CD4-positive, alpha-beta T cell (primary cell): ENCODE results near the gene INPP4A. TPM values are rescaled to one million over a fixed set of nuclear protein-coding genes. Genes with fewer than 3 reads are reported as not detected.

Source experiments
- ATAC-seq: fragments of 200-7000 bp; cut with Tn5 transposase; one replicate; pipeline ENCODE4 v1.10.0; 2022; ENCODE audit warnings: mild to moderate bottlenecking; ENCODE audit not compliant: poor library complexity
- CTCF ChIA-PET: fragments of 350-600 bp; sonication (Branson Sonifier 250); formaldehyde crosslinking; loops from one replicate; lab custom pipeline; 2021; ENCODE audit warnings: antibody characterized with exemption, inconsistent platforms; lab: Charles Lee
- POLR2A ChIA-PET: fragments of 350-600 bp; sonication (Branson Sonifier 250); formaldehyde crosslinking; loops from one replicate; lab custom pipeline; 2021; ENCODE audit warnings: antibody characterized with exemption, inconsistent platforms; lab: Charles Lee
- DNase-seq, 14 experiments: peaks; one replicate each; pipeline ENCODE4 v3.0.0-alpha.2; 2013 to 2020; ENCODE audit warnings: mixed read lengths in 2 of 14
- H3K27ac ChIP-seq, 2 donors: one replicate each; pipeline versions ENCODE4 v1.5.1 to v1.7.0; 2013; ENCODE audit warnings: low read length in 2 of 2, low read depth in 1 of 2, mild to moderate bottlenecking in 1 of 2
- H3K27me3 ChIP-seq, 2 experiments: 1 replicate in 1 of 2; 2 replicates in 1 of 2; pipeline versions ENCODE4 v1.6.1 to v1.7.0; 2013; ENCODE audit warnings: low read length in 2 of 2, control low read depth in 1 of 2, mild to moderate bottlenecking in 1 of 2, moderate library complexity in 1 of 2; ENCODE audit not compliant: insufficient read depth in 2 of 2, control insufficient read depth in 1 of 2
- H3K36me3 ChIP-seq: one replicate; pipeline ENCODE4 v1.6.1; 2013; ENCODE audit warnings: low read length, control low read depth; ENCODE audit not compliant: insufficient read depth
- H3K4me1 ChIP-seq: one replicate; pipeline ENCODE4 v1.6.1; 2013; ENCODE audit warnings: low read length, control low read depth; ENCODE audit not compliant: insufficient read depth
- H3K4me3 ChIP-seq: one replicate; pipeline ENCODE4 v1.5.1; 2013; ENCODE audit warnings: mild to moderate bottlenecking, low read length, moderate library complexity
- H3K9me3 ChIP-seq, 2 experiments: 1 replicate in 1 of 2; 2 replicates in 1 of 2; pipeline versions ENCODE4 v1.6.1 to v1.7.0; 2013; ENCODE audit warnings: low read length in 2 of 2, mild to moderate bottlenecking in 2 of 2, control low read depth in 1 of 2, moderate library complexity in 1 of 2; ENCODE audit not compliant: control insufficient read depth in 1 of 2, insufficient read depth in 1 of 2
- H3K27ac Mint-ChIP-seq: one replicate; pipeline ENCODE4 v1.8.0; 2020; ENCODE audit warnings: mixed read lengths
- H3K27me3 Mint-ChIP-seq: one replicate; pipeline ENCODE4 v1.8.0; 2021; ENCODE audit warnings: mixed read lengths
- H3K36me3 Mint-ChIP-seq: one replicate; pipeline ENCODE4 v1.8.0; 2021; ENCODE audit warnings: low read depth, mixed read lengths
- H3K4me1 Mint-ChIP-seq: one replicate; pipeline ENCODE4 v1.8.0; 2021; ENCODE audit warnings: low read depth, mixed read lengths
- H3K4me3 Mint-ChIP-seq: one replicate; pipeline ENCODE4 v1.8.0; 2020; ENCODE audit warnings: mild to moderate bottlenecking, mixed read lengths
- H3K9me3 Mint-ChIP-seq: one replicate; pipeline ENCODE4 v1.8.0; 2020; ENCODE audit warnings: mixed read lengths
- intact Hi-C, 2 experiments: fragments of 100-400 bp; cut with DNase I in 1 of 2; cut with micrococcal nuclease in 1 of 2; formaldehyde crosslinking; loops; one replicate each; pipeline versions ENCODE4 v1.15.1 to v1.9.0; 2023 to 2025; cut with DNase I, micrococcal nuclease
- total RNA-seq, 174 experiments: library from RNA in 2 of 174; stranded (reverse) in 2 of 174; gene quantifications; one replicate each; pipeline ENCODE4 v1.2.3 and lab custom pipeline; 2021 to 2026
- TF ChIP-seq, protein P1 (sequence below): fragments of 200-600 bp; IDR thresholded peaks from one replicate; pipeline ENCODE4 v1.8.0; 2022; ENCODE audit warnings: antibody characterized with exemption, mild to moderate bottlenecking

Gene INPP4A
- total RNA-seq, 2 experiments from 2014 or later: 86.4 to 89.2 TPM

DNA sequence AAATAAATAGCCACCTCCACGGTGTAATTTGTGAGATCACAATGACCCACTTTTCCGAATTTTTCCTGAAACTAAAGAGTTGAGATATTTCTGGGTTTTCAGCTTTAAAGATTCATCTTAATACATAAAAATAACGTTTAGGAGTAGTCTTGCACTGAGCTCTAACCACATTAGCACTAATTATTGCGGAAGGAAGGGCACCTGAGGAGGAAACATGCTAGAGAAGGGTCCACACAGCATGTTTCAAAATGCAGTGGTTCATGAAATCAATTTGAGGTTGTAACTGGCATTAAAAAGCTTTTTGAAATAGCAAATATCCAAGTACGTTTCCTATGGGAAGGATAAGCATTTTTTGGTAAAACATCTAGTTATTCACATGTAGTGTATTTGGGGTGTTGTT lies 8.4 kb downstream of the INPP4A start:
- Histone ChIP-seq H3K27me3 (no peaks in the 10 kb centered on the region), H3K4me3 (no peak overlapping the region), H3K4me1 (peaks cover 93% of the 10 kb centered on the region), H3K9me3 (no peaks in the 10 kb centered on the region), H3K36me3 (peaks cover 23% of the 10 kb centered on the region), H3K27ac (peak overlapping the region; percentile 18 to 63)
- Mint-ChIP-seq H3K27me3 (no peaks in the 10 kb centered on the region), H3K36me3 (peaks cover 29% of the 10 kb centered on the region), H3K4me1 (peaks cover 99% of the 10 kb centered on the region), H3K4me3 (peak overlapping the region; percentile 56), H3K9me3 (no peaks in the 10 kb centered on the region), H3K27ac (peak overlapping the region; percentile 90)
- intact Hi-C loops: no loop called here
- ATAC-seq (no peak), DNase-seq (no peak)
- TF ChIP-seq, protein P1, sequence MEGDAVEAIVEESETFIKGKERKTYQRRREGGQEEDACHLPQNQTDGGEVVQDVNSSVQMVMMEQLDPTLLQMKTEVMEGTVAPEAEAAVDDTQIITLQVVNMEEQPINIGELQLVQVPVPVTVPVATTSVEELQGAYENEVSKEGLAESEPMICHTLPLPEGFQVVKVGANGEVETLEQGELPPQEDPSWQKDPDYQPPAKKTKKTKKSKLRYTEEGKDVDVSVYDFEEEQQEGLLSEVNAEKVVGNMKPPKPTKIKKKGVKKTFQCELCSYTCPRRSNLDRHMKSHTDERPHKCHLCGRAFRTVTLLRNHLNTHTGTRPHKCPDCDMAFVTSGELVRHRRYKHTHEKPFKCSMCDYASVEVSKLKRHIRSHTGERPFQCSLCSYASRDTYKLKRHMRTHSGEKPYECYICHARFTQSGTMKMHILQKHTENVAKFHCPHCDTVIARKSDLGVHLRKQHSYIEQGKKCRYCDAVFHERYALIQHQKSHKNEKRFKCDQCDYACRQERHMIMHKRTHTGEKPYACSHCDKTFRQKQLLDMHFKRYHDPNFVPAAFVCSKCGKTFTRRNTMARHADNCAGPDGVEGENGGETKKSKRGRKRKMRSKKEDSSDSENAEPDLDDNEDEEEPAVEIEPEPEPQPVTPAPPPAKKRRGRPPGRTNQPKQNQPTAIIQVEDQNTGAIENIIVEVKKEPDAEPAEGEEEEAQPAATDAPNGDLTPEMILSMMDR: no peak
- CTCF ChIA-PET: no interaction called here
- POLR2A ChIA-PET: interaction anchor here (0.6 to 13.0 kb wide), 4 partner anchors 12 to 278 kb away, joined by 3 to 213 read pairs (median 6); no protein-coding TSS in a partner anchor

DNA sequence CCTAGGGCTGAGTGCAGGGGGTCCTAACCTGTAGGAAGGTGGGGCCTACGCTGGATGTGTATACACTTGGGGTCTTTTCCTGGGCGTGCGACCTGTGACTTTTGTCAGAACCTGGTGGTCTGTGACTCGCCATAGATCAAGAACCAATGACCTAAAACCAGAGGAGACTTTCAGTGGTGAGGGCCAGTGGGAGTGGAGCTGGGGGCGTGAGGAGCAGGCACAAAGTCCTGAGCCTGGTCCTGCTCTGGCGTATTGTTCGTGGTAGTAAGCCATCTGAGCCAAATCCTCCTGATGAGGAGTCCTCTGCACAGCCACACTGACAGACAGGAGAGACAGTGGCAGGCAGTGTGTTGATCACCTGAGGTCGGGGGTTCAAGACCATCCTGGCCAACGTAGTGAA lies 8.9 kb downstream of the INPP4A start:
- Mint-ChIP-seq H3K36me3 (peaks cover 29% of the 10 kb centered on the region), H3K4me1 (peaks cover 99% of the 10 kb centered on the region), H3K27ac (peak overlapping the region; percentile 90), H3K27me3 (no peaks in the 10 kb centered on the region), H3K9me3 (no peaks in the 10 kb centered on the region), H3K4me3 (peak overlapping the region; percentile 56)
- H3K4me3 ChIP-seq: no peak overlapping the region
- intact Hi-C loops: no loop called here
- no peaks in the 10 kb centered on the region for H3K27me3 ChIP-seq
- peaks cover 95% of the 10 kb centered on the region for H3K4me1 ChIP-seq
- DNase-seq (no peak), ATAC-seq (no peak)
- ChIA-PET POLR2A (interaction anchor here (0.6 to 13.0 kb wide), 4 partner anchors 11 to 278 kb away, joined by 4 to 213 read pairs (median 6); no protein-coding TSS in a partner anchor), CTCF (interaction anchor here (0.8 kb wide), 1 partner anchor 35 kb away, joined by 3 read pairs; no protein-coding TSS in a partner anchor)
- H3K27ac ChIP-seq: peak overlapping the region; percentile 18 to 63
- TF ChIP-seq, protein P1: no peak
- peaks cover 23% of the 10 kb centered on the region for H3K36me3 ChIP-seq
- no peaks in the 10 kb centered on the region for H3K9me3 ChIP-seq

DNA sequence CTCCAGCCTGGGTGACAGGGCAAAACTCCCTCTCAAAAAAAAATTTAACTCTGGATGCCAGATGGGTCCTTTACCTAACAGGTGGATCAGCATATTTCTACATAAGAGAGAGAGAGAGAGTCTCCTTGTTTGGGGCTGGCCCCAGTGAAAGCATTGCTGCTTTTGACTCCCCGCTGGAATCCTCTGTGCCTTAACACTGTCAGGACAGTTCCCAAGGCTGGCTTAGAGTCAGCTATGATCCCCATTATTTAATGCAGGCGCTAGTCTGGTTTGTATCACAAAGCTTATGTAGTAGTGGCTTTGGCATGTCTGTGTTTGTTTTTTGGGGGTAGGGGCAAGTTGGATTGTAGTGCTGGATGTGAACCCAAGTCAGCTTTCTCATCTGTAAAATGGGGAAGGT lies 9.4 kb downstream of the INPP4A start:
- Histone ChIP-seq H3K27me3 (no peaks in the 10 kb centered on the region), H3K4me3 (peak overlapping the region; percentile 0), H3K27ac (peak overlapping the region; percentile 18 to 63), H3K9me3 (no peaks in the 10 kb centered on the region), H3K36me3 (peaks cover 26% of the 10 kb centered on the region), H3K4me1 (peaks cover 95% of the 10 kb centered on the region)
- H3K27me3 Mint-ChIP-seq: no peaks in the 10 kb centered on the region
- TF ChIP-seq, protein P1: no peak
- intact Hi-C loops: no loop called here
- ATAC-seq (no peak), DNase-seq (no peak)
- CTCF ChIA-PET: interaction anchor here (0.8 to 2.4 kb wide), 2 partner anchors 34 to 41 kb away, joined by 3 to 5 read pairs; no protein-coding TSS in a partner anchor
- POLR2A ChIA-PET: interaction anchor here (1.5 to 13.0 kb wide), 3 partner anchors 11 to 26 kb away, joined by 6 to 213 read pairs (median 7); no protein-coding TSS in a partner anchor
- H3K4me1 Mint-ChIP-seq: peaks cover 99% of the 10 kb centered on the region
- H3K36me3 Mint-ChIP-seq: peaks cover 28% of the 10 kb centered on the region
- H3K9me3 Mint-ChIP-seq: no peaks in the 10 kb centered on the region
- peak overlapping the region; percentile 71 for H3K4me3 Mint-ChIP-seq
- H3K27ac Mint-ChIP-seq: peak overlapping the region; percentile 90
